HCT116 (cell line): ENCODE measurements around the gene PIBF1. TPM values are rescaled to one million over a fixed set of nuclear protein-coding genes. Genes with fewer than 3 reads are reported as not detected.

Source experiments
- ATAC-seq: fragments of 200-7000 bp; cut with Tn5 transposase; 2 replicates; pipeline ENCODE4 v1.9.1; 2020; ENCODE audit warnings: mild to moderate bottlenecking, moderate library complexity
- BruUV-seq: library from RNA; stranded (reverse); fragments of 400-500 nt; replicated peaks from 2 replicates; lab custom pipeline; 2021; lab: Mats Ljungman, UMichigan
- CTCF ChIA-PET: fragments of 300-600 bp; sonication (Branson Sonifier 250); formaldehyde crosslinking; loops from one replicate; lab custom pipeline; 2021; ENCODE audit warnings: antibody characterized with exemption; lab: Charles Lee
- POLR2A ChIA-PET: fragments of 300-600, 350-600 bp; sonication (Branson Sonifier 250); formaldehyde crosslinking; loops from one replicate; lab custom pipeline; 2021; ENCODE audit warnings: antibody characterized with exemption; lab: Charles Lee
- RAD21 ChIA-PET, 2 experiments: fragments of 300-600 bp; sonication (Branson Sonifier 250); formaldehyde crosslinking; loops; one replicate each; lab custom pipeline; 2023; ENCODE audit warnings: low total read pairs in 2 of 2; ENCODE audit not compliant: uncharacterized antibody in 2 of 2, unreplicated experiment in 2 of 2, low non-redundant PET in 1 of 2; lab: Charles Lee
- DNase-seq: peaks from one replicate; pipeline ENCODE4 v3.0.0-alpha.2; 2010; ENCODE audit warnings: low read depth, low spot score
- H2AFZ ChIP-seq: fragments of 200-600 bp; shearing (Covaris generic), sonication (generic); 2 replicates; pipeline ENCODE4 v1.6.1; 2017; ENCODE audit warnings: low read depth, mixed run types, mixed read lengths, antibody characterized with exemption, low read length; ENCODE audit not compliant: poor library complexity, severe bottlenecking
- H3K27ac ChIP-seq: 2 replicates; pipeline ENCODE4 v1.5.1; 2012; ENCODE audit warnings: low read depth, low read length
- H3K27me3 ChIP-seq: fragments of 200-600 bp; sonication (generic); 2 replicates; pipeline ENCODE4 v1.6.1; 2016; ENCODE audit warnings: mixed run types, low read length, mixed read lengths; ENCODE audit not compliant: insufficient read depth
- H3K36me3 ChIP-seq, 2 experiments: fragments of 200-500 bp in 1 of 2; fragments of 200-600 bp in 1 of 2; sonication (Bioruptor generic) in 1 of 2; sonication (generic) in 1 of 2; 2 replicates each; pipeline versions ENCODE4 v1.5.1 to v1.6.1; 2014 to 2016; ENCODE audit warnings: low read length in 2 of 2, inconsistent platforms in 1 of 2, mixed read lengths in 1 of 2, mixed run types in 1 of 2; ENCODE audit not compliant: insufficient read depth in 2 of 2, control insufficient read depth in 1 of 2
- H3K4me1 ChIP-seq, 2 experiments: fragments of 200-600 bp in 1 of 2; sonication (generic) in 1 of 2; 2 replicates each; pipeline versions ENCODE4 v1.5.1 to v1.6.1; 2012 to 2017; ENCODE audit warnings: low read length in 2 of 2, inconsistent platforms in 1 of 2, mild to moderate bottlenecking in 1 of 2, mixed read lengths in 1 of 2, mixed run types in 1 of 2, moderate library complexity in 1 of 2; ENCODE audit not compliant: insufficient read depth in 2 of 2, control insufficient read depth in 1 of 2
- H3K4me2 ChIP-seq: fragments of 200-600 bp; sonication (generic); 2 replicates; pipeline ENCODE4 v1.6.1; 2017; ENCODE audit warnings: mixed run types, low read length, mixed read lengths
- H3K4me3 ChIP-seq, 2 experiments: fragments of 200-600 bp in 1 of 2; sonication (generic) in 1 of 2; replicated peaks in 1 of 2; 2 replicates each; pipeline ENCODE4 v1.5.1; 2011 to 2016; ENCODE audit warnings: low read length in 2 of 2, control low read depth in 1 of 2, low read depth in 1 of 2, mild to moderate bottlenecking in 1 of 2, mixed read lengths in 1 of 2, mixed run types in 1 of 2
- H3K79me2 ChIP-seq: fragments of 200-600 bp; sonication (generic); 2 replicates; pipeline ENCODE4 v1.6.1; 2017; ENCODE audit warnings: mild to moderate bottlenecking, mixed run types, low read length, moderate library complexity, mixed read lengths; ENCODE audit not compliant: insufficient read depth
- H3K9ac ChIP-seq: fragments of 200-600 bp; sonication (generic); 2 replicates; pipeline ENCODE4 v1.6.1; 2016; ENCODE audit warnings: low read length, mixed read lengths
- H3K9me2 ChIP-seq: fragments of 200-600 bp; sonication (generic), shearing (Covaris generic); 2 replicates; pipeline ENCODE4 v1.6.1; 2017; ENCODE audit warnings: mixed run types, mild to moderate bottlenecking, moderate library complexity; ENCODE audit not compliant: insufficient read depth
- H3K9me3 ChIP-seq, 2 experiments: fragments of 200-500 bp in 1 of 2; fragments of 200-600 bp in 1 of 2; sonication (Bioruptor generic) in 1 of 2; sonication (generic) in 1 of 2; 2 replicates each; pipeline ENCODE4 v1.6.1; 2014 to 2017; ENCODE audit warnings: low read length in 2 of 2, mixed read lengths in 2 of 2, inconsistent platforms in 1 of 2, low read depth in 1 of 2, mild to moderate bottlenecking in 1 of 2, mixed run types in 1 of 2, moderate library complexity in 1 of 2; ENCODE audit not compliant: control insufficient read depth in 1 of 2, insufficient read depth in 1 of 2
- H4K20me1 ChIP-seq: fragments of 200-600 bp; sonication (generic), shearing (Covaris generic); 2 replicates; pipeline ENCODE4 v1.6.1; 2017; ENCODE audit warnings: mixed run types, mild to moderate bottlenecking, moderate library complexity; ENCODE audit not compliant: insufficient read depth
- ATF3 ChIP-seq: IDR thresholded peaks from 2 replicates; pipeline ENCODE4 v1.6.1; 2012
- CBX3 ChIP-seq: IDR thresholded peaks from 2 replicates; pipeline ENCODE4 v1.6.1; 2012; ENCODE audit warnings: low read depth
- CTCF ChIP-seq, 3 experiments: fragments of 200-600 bp in 1 of 3; sonication (generic) in 1 of 3; IDR thresholded peaks in 2 of 3; conservative IDR thresholded peaks in 1 of 3; 2 replicates each; pipeline ENCODE4 v1.5.1; 2012 to 2017; ENCODE audit warnings: low read depth in 2 of 3, low read length in 2 of 3, antibody characterized with exemption in 1 of 3, borderline replicate concordance in 1 of 3, control low read depth in 1 of 3, mild to moderate bottlenecking in 1 of 3, mixed read lengths in 1 of 3, mixed run types in 1 of 3, moderate library complexity in 1 of 3; ENCODE audit not compliant: insufficient read depth in 1 of 3
- EGR1 ChIP-seq: IDR thresholded peaks from 2 replicates; pipeline ENCODE4 v1.6.1; 2012; ENCODE audit warnings: low read depth
- EZH2 ChIP-seq: fragments of 200-600 bp; sonication (generic); IDR thresholded peaks from 2 replicates; pipeline ENCODE4 v1.6.1; 2017; ENCODE audit warnings: antibody characterized with exemption, mixed run types
- JUND ChIP-seq: IDR thresholded peaks from 2 replicates; pipeline ENCODE4 v1.6.1; 2012
- MAX ChIP-seq: IDR thresholded peaks from 2 replicates; pipeline ENCODE4 v1.6.1; 2012
- SP1 ChIP-seq: IDR thresholded peaks from 2 replicates; pipeline ENCODE4 v1.6.1; 2012; ENCODE audit warnings: low read depth
- ZFX ChIP-seq: fragments of 450-650 bp; IDR thresholded peaks from 2 replicates; pipeline ENCODE4 v1.6.1; 2017
- intact Hi-C: fragments of 100-400 bp; cut with micrococcal nuclease; formaldehyde crosslinking; loops from 2 replicates; pipeline ENCODE4 v1.10.0; 2022
- total RNA-seq: library from RNA; stranded (reverse); gene quantifications from one replicate; pipeline ENCODE4 v1.2.1, GENCODE V29; 2021; ENCODE audit not compliant: unreplicated experiment

The PIBF1 gene
- total RNA-seq, 1 experiment from 2014 or later = 21.1 TPM

- ChIA-PET CTCF (no interaction called here), POLR2A (no interaction called here)
- no TSS peak for BruUV-seq
Measured at GRCh38 chr13:72911981-72912380, 130.0 kb downstream of the PIBF1 start.

More at GRCh38 chr13:72911981-72912380, 130.0 kb downstream of the PIBF1 start:
- ATAC-seq = no peak
- Histone ChIP-seq H3K9me3 (no peaks in the 10 kb centered on the region), H2AFZ (no peak overlapping the region), H3K9me2 (no peaks in the 10 kb centered on the region), H3K4me3 (no peak overlapping the region), H4K20me1 (no peaks in the 10 kb centered on the region), H3K79me2 (no peaks in the 10 kb centered on the region), H3K4me2 (no peak overlapping the region), H3K27ac (no peak overlapping the region), H3K27me3 (no peaks in the 10 kb centered on the region), H3K36me3 (peaks cover 0 to 6% of the 10 kb centered on the region in 2 experiments; a peak in 2 of 4 replicates), H3K9ac (no peak overlapping the region), H3K4me1 (no peaks in the 10 kb centered on the region)
- intact Hi-C loops = no loop called here
- RAD21 ChIA-PET = no interaction called here
- TF ChIP-seq EZH2 = no peak
- TF ChIP-seq CBX3 = no peak
- no peak for TF ChIP-seq SP1
- TF ChIP-seq ZFX = no peak
- no peak for TF ChIP-seq JUND
- TF ChIP-seq EGR1 = no peak
- TF ChIP-seq MAX = no peak
- TF ChIP-seq ATF3 = no peak
- no peak for TF ChIP-seq CTCF (IDR thresholded peaks at IDR 0.05 in 2 of 3, conservative IDR thresholded peaks at IDR 0.05 in 1 of 3; ENCODE audit: borderline replicate concordance in 1 of 3, insufficient read depth in 1 of 3, low read depth in 2 of 3, low read length in 2 of 3)
- DNase-seq = no peak
